Stimulated activated CD4-positive, alpha-beta T cell treated with anti-CD3 and anti-CD28 coated beads, TNF-alpha, amount 100 ng/mL, for 24 hours (primary cell): Measurements from ENCODE around the gene ATP13A1.
"Not testable (repeated sequence)": the region's sequence is repeated elsewhere in the genome, so short reads cannot be mapped to it uniquely, and the experiment has no call there.

Experiments used
- DNase-seq, 3 experiments: peaks; one replicate each; pipeline ENCODE4 v3.0.0-alpha.2; 2020; ENCODE audit warnings: low read depth in 3 of 3

Gene ATP13A1

DNA sequence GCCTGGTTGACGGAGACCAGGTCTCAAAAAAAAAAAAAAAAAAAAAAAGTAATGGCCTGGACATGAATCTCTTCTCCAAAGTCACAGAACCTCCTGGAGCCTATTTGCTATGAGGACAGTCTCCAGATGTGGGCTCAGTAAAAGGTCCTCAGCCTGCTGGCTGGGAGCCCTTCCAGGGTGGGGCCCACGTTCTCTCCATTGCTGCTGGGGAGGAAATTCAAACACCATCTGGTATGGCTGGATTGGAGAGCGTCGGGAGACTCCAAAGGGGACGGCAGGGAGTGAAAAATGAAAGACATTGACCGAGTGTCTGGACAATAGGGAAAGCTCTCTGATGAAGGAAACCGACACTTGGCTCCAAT, 43.6 kb downstream of the ATP13A1 start:
- no peak for DNase-seq

GRCh38 chr19:19619181-19619848, 44.2 kb downstream of the ATP13A1 start:
- no peak for DNase-seq

- DNase-seq = peak; percentile 98 to 99 (median 99)
These were observed 45.0 kb downstream of the ATP13A1 start, which contains the start of gene PBX4 for GRCh38 chr19:19618219-19619051. TSS of gene PBX4 (minus strand) at chr19:19618687. CDS start at chr19:19618629, 58 bp downstream.

- no peak for DNase-seq
These were observed 48.4 kb downstream of the ATP13A1 start for GRCh38 chr19:19615086-19615485.

GRCh38 chr19:19613506-19613905, 50.0 kb downstream of the ATP13A1 start:
- DNase-seq = no peak

GRCh38 chr19:19610376-19611202, 52.9 kb downstream of the ATP13A1 start:
- DNase-seq = no peak

GRCh38 chr19:19606686-19607085, 56.8 kb downstream of the ATP13A1 start:
- DNase-seq = not testable (repeated sequence)

DNA sequence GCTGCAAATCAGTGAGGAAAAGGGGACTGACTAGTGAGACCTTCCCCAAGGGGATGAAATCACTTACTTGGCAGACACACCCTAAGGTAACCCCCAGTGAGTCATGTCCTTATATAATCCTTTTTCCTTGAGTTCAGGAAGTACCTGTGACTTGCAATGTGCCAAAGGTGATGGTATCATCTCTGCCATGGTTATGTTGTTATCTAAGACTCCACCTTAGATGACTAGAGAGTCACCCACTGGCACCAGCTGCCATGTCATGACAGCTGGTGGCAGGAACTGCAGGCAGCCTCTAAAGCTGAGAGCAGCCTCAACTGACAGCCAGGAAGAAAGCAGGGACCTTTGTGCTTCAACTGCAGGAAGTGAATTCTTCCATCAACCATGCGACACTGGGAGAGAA, 57.5 kb downstream of the ATP13A1 start:
- no peak for DNase-seq

GRCh38 chr19:19602713-19603324, 60.7 kb downstream of the ATP13A1 start:
- no peak for DNase-seq

GRCh38 chr19:19602136-19602712, 61.3 kb downstream of the ATP13A1 start:
- no peak for DNase-seq

DNA sequence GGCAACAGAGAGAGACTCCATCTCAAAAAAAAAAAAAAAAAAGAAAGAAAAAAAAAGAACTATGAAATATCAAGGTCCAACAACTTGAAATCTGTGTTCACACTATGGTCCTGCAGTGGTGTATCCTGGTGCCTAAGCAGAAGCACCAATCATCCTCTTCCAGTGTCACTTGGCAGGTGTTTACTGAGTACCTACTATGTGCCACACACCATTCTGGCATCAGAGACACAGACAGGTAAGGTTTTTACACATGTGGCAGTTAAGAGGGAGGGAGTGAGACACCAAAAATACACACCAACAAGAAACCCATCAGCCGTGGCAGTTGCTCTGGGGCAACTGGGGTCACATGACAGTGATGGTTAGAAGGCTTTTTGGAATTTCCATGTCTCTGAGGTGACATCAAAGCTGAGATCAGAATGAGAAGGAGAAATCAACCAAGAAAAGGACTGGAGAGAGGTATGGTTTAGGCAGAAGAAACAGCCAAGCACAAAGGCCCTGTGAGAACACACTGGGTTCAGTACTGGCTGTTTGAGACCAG, 62.6 kb downstream of the ATP13A1 start:
- DNase-seq = no peak

GRCh38 chr19:19598728-19599451, 64.6 kb downstream of the ATP13A1 start:
- peak in 1 of 3 experiments; percentile 46 for DNase-seq

GRCh38 chr19:19597809-19598306, 65.6 kb downstream of the ATP13A1 start:
- DNase-seq = peak in 1 of 3 experiments; percentile 47
